GM12878 (cell line): ENCODE measurements around the gene MAPK13. TPM values are rescaled to one million over a fixed set of nuclear protein-coding genes. Genes with fewer than 3 reads are reported as not detected.

Experiments used
- BCL11A ChIP-seq: IDR thresholded peaks from 2 replicates; pipeline ENCODE4 v1.6.1; 2011; ENCODE audit warnings: low read depth, low read length
- CBX3 ChIP-seq: fragments of 200-600 bp; sonication (generic); IDR thresholded peaks from 2 replicates; pipeline ENCODE4 v1.6.1; 2016; ENCODE audit warnings: low read depth, borderline replicate concordance
- CHD4 ChIP-seq: fragments of 200-600 bp; sonication (generic); IDR thresholded peaks from 2 replicates; pipeline ENCODE4 v1.6.1; 2016; ENCODE audit warnings: mild to moderate bottlenecking
- FOXK2 ChIP-seq: fragments of 450-650 bp; IDR thresholded peaks from 2 replicates; pipeline ENCODE4 v1.6.1; 2017; ENCODE audit warnings: mild to moderate bottlenecking, moderate library complexity
- IKZF1 ChIP-seq: fragments of 450-650 bp; conservative IDR thresholded peaks from 2 replicates; pipeline ENCODE4 v1.6.1; 2017; ENCODE audit warnings: antibody characterized with exemption, mild to moderate bottlenecking
- IKZF2 ChIP-seq, 2 experiments: fragments of 450-650 bp; IDR thresholded peaks; 2 replicates each; pipeline ENCODE4 v1.6.1; 2017; ENCODE audit warnings: mild to moderate bottlenecking in 2 of 2, moderate library complexity in 2 of 2
- MXI1 ChIP-seq: fragments of 150-350 bp; IDR thresholded peaks from 2 replicates; pipeline ENCODE4 v1.6.1; 2011; ENCODE audit warnings: low read depth, mild to moderate bottlenecking, inconsistent platforms, low read length, improper control_type of control experiment
- NFIC ChIP-seq: IDR thresholded peaks from 2 replicates; pipeline ENCODE4 v1.6.1; 2012; ENCODE audit warnings: low read depth, mild to moderate bottlenecking, inconsistent platforms, low read length, moderate library complexity
- PAX8 ChIP-seq: fragments of 450-650 bp; IDR thresholded peaks from 2 replicates; pipeline ENCODE4 v1.6.1; 2017; ENCODE audit warnings: mild to moderate bottlenecking, moderate library complexity
- POLR2AphosphoS5 ChIP-seq: IDR thresholded peaks from 2 replicates; pipeline ENCODE4 v1.6.1; 2011; ENCODE audit warnings: mild to moderate bottlenecking, low read length, inconsistent platforms
- RBBP5 ChIP-seq: fragments of 200-600 bp; sonication (generic); conservative IDR thresholded peaks from 2 replicates; pipeline ENCODE4 v1.6.1; 2016
- RFX5 ChIP-seq: IDR thresholded peaks from 2 replicates; pipeline ENCODE4 v1.6.1; 2011; ENCODE audit warnings: low read depth, low read length, improper control_type of control experiment
- RUNX3 ChIP-seq: IDR thresholded peaks from 2 replicates; pipeline ENCODE4 v1.6.1; 2012; ENCODE audit warnings: low read length, inconsistent platforms
- SUPT20H ChIP-seq: IDR thresholded peaks from 2 replicates; pipeline ENCODE4 v1.6.1; 2011; ENCODE audit warnings: low read depth, mild to moderate bottlenecking, low read length, moderate library complexity, borderline replicate concordance; ENCODE audit not compliant: control insufficient read depth
- YY1 ChIP-seq: IDR thresholded peaks from 2 replicates; pipeline ENCODE4 v1.6.1; 2011; ENCODE audit warnings: low read depth, mild to moderate bottlenecking, low read length
- ZNF274 ChIP-seq: IDR thresholded peaks from one replicate; pipeline ENCODE4 v1.8.0; 2011; ENCODE audit not compliant: insufficient read length, insufficient read depth
- polyA plus RNA-seq, 11 experiments: library from polyadenylated mRNA; depleted of rRNA in 4 of 11; unstranded in 6 of 11; stranded (reverse) in 5 of 11; fragments of >200 nt; fragmentation: Nextera tagmentation in 4 of 11; fragmentation: Illumina TruSeq in 1 of 11; extraction: Ambion mirVana in 4 of 11; extraction: Trizol in 1 of 11; gene quantifications; 1 replicate in 1 of 11; 2 replicates in 10 of 11; pipeline versions ENCODE4 v1.2.1 to v1.2.3, GENCODE V29; 2011 to 2016; ENCODE audit warnings: inconsistent platforms in 2 of 11, missing spikeins in 2 of 11, low read depth in 1 of 11
- total RNA-seq, 4 experiments: library from RNA; depleted of rRNA in 3 of 4; stranded (reverse); fragments of >200 nt in 3 of 4; fragmentation: Illumina TruSeq in 1 of 4; extraction: Trizol in 1 of 4; gene quantifications; 2 replicates each; pipeline versions ENCODE4 v1.2.1 to v1.2.3, GENCODE V29; 2013 to 2021
- TF ChIP-seq, protein P1 (sequence below), 3 experiments: IDR thresholded peaks in 2 of 3; conservative IDR thresholded peaks in 1 of 3; 2 replicates each; pipeline ENCODE4 v1.5.1; 2011; ENCODE audit warnings: low read depth in 3 of 3, low read length in 3 of 3, mild to moderate bottlenecking in 3 of 3, control low read depth in 2 of 3, moderate library complexity in 2 of 3, inconsistent platforms in 1 of 3, mixed read lengths in 1 of 3; ENCODE audit not compliant: control insufficient read depth in 2 of 3, insufficient read depth in 1 of 3; ENCODE audit errors: extremely low read depth in 1 of 3
- TF ChIP-seq, protein P2 (sequence below): IDR thresholded peaks from 2 replicates; pipeline ENCODE4 v1.6.1; 2012; ENCODE audit warnings: low read length, inconsistent platforms
- TF ChIP-seq, protein P3 (sequence below): IDR thresholded peaks from 2 replicates; pipeline ENCODE4 v1.6.1; 2012; ENCODE audit warnings: low read depth, low read length, improper control_type of control experiment
- TF ChIP-seq, protein P4 (sequence below): IDR thresholded peaks from 2 replicates; pipeline ENCODE4 v1.6.1; 2011; ENCODE audit warnings: borderline replicate concordance, low read depth, mild to moderate bottlenecking, moderate library complexity, mixed read lengths, low read length; ENCODE audit not compliant: insufficient read depth; ENCODE audit errors: extremely low read length
- TF ChIP-seq, protein P5 (sequence below): fragments of 450-650 bp; IDR thresholded peaks from 2 replicates; pipeline ENCODE4 v1.6.1; 2017; ENCODE audit warnings: mild to moderate bottlenecking

Gene MAPK13
- total and polyA plus RNA-seq, 10 of the 15 experiments (the other 5 are each of a cell fraction or from before 2014, with no cell fraction given): 1.8 to 48.0 (median 37.5) TPM

DNA sequence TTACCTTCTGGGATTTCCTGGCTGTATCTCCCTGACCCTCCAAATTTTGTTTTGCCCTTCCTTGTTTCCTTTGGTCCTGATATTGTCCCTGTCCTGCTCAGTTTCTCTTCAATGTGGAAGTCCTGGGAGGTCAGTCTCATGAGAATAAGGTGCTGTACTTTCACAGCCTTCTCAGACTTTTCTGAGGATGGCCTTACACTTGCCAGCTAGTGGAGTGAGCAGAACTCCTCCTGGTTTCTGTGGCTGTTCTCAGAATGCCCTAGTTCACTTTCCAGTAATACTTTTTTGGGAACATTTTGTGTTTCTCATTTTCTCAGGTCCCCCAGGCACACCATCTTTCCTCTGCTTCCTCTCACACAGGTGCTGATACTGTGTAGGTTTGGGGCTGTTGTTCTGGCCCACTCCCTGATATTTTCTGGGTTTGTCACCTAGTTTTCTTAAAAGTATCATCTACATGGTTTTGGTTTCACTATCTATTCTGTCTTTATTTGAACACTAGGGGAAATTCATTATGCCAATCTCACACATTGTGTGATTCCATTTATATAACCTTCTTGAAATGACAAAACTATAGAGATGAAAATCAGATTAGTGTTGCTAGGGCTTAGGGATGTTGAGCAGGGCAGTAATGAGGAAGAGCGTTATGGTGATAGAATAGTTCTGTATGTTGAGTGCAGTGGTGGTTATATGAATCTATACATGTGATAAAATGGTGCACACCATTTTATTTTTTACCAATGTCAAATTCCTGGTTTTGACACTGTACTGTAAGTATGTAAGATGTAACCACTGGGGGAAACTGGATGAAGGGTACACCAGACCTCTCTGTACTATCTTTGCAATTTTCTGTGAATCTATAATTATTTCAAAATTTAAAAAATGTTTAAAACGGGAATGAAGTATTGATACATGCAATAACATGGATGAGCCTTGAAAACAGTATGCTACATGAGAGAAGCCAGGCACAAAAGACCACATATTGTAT lies 39.0 kb downstream of the MAPK13 start (continued):
- TF ChIP-seq, protein P1, sequence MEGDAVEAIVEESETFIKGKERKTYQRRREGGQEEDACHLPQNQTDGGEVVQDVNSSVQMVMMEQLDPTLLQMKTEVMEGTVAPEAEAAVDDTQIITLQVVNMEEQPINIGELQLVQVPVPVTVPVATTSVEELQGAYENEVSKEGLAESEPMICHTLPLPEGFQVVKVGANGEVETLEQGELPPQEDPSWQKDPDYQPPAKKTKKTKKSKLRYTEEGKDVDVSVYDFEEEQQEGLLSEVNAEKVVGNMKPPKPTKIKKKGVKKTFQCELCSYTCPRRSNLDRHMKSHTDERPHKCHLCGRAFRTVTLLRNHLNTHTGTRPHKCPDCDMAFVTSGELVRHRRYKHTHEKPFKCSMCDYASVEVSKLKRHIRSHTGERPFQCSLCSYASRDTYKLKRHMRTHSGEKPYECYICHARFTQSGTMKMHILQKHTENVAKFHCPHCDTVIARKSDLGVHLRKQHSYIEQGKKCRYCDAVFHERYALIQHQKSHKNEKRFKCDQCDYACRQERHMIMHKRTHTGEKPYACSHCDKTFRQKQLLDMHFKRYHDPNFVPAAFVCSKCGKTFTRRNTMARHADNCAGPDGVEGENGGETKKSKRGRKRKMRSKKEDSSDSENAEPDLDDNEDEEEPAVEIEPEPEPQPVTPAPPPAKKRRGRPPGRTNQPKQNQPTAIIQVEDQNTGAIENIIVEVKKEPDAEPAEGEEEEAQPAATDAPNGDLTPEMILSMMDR (IDR thresholded peaks at IDR 0.05 in 2 of 3, conservative IDR thresholded peaks at IDR 0.05 in 1 of 3; ENCODE audit: control insufficient read depth in 2 of 3, extremely low read depth in 1 of 3, insufficient read depth in 1 of 3, low read depth in 3 of 3, low read length in 3 of 3): 0 out of 6 replicates have a peak, but pooled peaks of 1 of the 3 experiments have one; percentile 4
- peak in 1 of 2 experiments; percentile 30; a peak in 1 of 4 replicates for TF ChIP-seq IKZF2 (IDR thresholded peaks at IDR 0.05)
- no peak for TF ChIP-seq RFX5
- TF ChIP-seq, protein P2, sequence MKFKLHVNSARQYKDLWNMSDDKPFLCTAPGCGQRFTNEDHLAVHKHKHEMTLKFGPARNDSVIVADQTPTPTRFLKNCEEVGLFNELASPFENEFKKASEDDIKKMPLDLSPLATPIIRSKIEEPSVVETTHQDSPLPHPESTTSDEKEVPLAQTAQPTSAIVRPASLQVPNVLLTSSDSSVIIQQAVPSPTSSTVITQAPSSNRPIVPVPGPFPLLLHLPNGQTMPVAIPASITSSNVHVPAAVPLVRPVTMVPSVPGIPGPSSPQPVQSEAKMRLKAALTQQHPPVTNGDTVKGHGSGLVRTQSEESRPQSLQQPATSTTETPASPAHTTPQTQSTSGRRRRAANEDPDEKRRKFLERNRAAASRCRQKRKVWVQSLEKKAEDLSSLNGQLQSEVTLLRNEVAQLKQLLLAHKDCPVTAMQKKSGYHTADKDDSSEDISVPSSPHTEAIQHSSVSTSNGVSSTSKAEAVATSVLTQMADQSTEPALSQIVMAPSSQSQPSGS: no peak
- TF ChIP-seq SUPT20H: no peak
- TF ChIP-seq MXI1: no peak
- TF ChIP-seq CBX3: no peak
- peak; percentile 54 for TF ChIP-seq IKZF1
- no peak for TF ChIP-seq RBBP5
- TF ChIP-seq ZNF274: no peak
- no peak for TF ChIP-seq FOXK2
- no peak for TF ChIP-seq POLR2AphosphoS5
- 0 out of 2 replicates have a peak, but pooled peaks have one; percentile 10 for TF ChIP-seq RUNX3
- TF ChIP-seq, protein P3, sequence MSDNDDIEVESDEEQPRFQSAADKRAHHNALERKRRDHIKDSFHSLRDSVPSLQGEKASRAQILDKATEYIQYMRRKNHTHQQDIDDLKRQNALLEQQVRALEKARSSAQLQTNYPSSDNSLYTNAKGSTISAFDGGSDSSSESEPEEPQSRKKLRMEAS: no peak
- no peak for TF ChIP-seq YY1
- TF ChIP-seq NFIC: peak; percentile 39; the same call in 1 of the 2 replicates
- TF ChIP-seq, protein P4, sequence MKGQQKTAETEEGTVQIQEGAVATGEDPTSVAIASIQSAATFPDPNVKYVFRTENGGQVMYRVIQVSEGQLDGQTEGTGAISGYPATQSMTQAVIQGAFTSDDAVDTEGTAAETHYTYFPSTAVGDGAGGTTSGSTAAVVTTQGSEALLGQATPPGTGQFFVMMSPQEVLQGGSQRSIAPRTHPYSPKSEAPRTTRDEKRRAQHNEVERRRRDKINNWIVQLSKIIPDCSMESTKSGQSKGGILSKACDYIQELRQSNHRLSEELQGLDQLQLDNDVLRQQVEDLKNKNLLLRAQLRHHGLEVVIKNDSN: no peak
- no peak for TF ChIP-seq PAX8
- no peak for TF ChIP-seq CHD4
- TF ChIP-seq BCL11A: no peak
- TF ChIP-seq, protein P5, sequence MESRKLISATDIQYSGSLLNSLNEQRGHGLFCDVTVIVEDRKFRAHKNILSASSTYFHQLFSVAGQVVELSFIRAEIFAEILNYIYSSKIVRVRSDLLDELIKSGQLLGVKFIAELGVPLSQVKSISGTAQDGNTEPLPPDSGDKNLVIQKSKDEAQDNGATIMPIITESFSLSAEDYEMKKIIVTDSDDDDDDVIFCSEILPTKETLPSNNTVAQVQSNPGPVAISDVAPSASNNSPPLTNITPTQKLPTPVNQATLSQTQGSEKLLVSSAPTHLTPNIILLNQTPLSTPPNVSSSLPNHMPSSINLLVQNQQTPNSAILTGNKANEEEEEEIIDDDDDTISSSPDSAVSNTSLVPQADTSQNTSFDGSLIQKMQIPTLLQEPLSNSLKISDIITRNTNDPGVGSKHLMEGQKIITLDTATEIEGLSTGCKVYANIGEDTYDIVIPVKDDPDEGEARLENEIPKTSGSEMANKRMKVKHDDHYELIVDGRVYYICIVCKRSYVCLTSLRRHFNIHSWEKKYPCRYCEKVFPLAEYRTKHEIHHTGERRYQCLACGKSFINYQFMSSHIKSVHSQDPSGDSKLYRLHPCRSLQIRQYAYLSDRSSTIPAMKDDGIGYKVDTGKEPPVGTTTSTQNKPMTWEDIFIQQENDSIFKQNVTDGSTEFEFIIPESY: no peak
